T-helper 1 cell treated with Interleukin-12 subunit alpha and Interleukin-12 subunit beta and Interleukin-4 antibody, amounts not matched to agents 30 ng/mL and 1 ng/mL, for 36 hours (primary cell): ENCODE data around the gene UPK1B. TPM values are rescaled to one million over a fixed set of nuclear protein-coding genes. Genes with fewer than 3 reads are reported as not detected.
"Not testable (repeated sequence)": the region's sequence is repeated elsewhere in the genome, so short reads cannot be mapped to it uniquely, and the experiment has no call there.

Source experiments
- intact Hi-C: fragments of 100-400 bp; cut with micrococcal nuclease; formaldehyde crosslinking; loops from one replicate; pipeline ENCODE4 v1.15.1; 2024
- total RNA-seq: library from RNA; stranded (reverse); gene quantifications from 2 replicates; pipeline ENCODE4 v1.2.3, GENCODE V29; 2022

Gene UPK1B
- total RNA-seq, 1 donor from 2014 or later: not detected

DNA sequence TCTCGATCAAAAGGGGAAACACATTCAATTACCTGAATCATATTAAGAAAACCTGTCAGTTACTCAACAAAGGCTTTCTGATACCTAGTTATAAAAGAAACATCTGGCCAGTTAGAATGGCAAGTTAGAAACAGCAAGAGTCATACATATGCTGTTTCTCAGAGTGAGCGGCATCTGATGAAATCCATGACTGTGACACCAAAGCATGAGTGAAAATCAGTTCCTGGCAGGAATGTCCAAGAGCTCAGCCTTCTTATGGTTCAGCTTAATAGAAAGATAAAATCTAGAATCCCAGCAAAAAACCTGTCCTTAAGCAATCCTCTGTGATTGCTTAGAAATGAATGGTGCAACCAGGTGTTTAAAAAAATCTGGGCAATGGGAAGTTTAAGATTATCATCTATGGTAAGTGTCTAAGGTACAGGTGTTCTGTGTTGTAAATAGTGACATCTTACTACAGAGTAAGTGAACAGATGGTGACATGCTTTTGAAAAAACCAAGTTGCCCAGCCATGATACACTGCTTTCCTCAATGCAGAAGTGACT, 48.5 kb downstream of the UPK1B start:
- intact Hi-C loops: no loop called here

DNA sequence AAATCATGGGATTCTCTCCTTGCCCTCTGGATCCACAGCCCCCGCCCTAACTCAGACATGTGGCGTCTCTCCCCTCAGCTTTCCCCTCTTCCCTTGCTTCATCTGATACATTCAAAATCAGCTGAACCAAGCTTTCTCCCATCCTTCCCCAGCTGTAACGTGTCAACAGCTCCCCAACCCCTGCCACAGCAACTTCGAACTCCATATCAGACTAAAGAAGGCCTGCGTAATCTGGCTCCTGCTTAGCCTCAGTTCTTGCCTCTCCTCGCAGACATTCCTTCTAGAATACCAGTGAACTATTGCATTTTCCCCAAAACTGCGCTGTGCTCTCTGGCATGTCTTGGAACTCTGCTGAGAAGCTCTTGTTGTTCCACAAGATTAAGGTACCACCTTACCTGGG, 49.0 kb downstream of the UPK1B start:
- intact Hi-C loops: no loop called here

DNA sequence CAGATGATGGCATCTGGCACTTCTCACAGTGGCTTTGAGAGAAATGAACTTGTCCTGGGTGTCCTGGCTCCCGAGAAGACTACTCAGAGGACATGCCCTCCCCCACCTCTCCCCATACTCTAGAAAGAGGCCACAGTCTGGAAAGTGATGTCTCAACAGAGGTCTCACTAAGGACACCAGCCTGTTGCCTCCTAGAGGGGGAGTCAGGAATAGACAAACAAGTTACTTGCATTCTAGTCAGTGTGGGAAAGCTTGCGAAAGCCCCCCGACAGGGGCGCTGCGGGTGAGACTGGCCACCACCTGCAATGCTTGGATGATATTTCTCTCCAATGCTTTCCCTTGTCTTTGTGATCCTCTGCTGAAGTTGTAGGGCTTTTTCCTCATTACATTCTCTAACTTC, 50.1 kb downstream of the UPK1B start:
- intact Hi-C loops: no loop called here

DNA sequence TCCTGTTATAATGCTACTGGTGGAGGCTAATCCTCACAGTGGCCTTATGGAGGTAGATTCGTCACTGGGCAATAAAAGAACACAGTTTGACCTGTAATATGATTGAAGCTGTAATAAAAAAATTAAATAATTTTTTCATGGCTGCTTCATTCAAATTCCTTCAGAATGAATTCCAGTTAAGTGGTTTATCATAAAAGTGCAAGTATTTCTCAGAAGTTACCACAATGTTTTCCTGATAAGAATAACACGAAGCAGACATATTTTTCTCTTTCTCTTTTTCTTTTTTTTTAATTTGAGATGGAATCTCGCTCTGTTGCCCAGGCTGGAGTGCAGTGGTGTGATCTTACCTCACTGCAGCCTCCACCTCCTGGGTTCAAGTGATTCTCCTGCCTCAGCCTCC, 51.7 kb downstream of the UPK1B start:
- intact Hi-C loops: no loop called here

DNA sequence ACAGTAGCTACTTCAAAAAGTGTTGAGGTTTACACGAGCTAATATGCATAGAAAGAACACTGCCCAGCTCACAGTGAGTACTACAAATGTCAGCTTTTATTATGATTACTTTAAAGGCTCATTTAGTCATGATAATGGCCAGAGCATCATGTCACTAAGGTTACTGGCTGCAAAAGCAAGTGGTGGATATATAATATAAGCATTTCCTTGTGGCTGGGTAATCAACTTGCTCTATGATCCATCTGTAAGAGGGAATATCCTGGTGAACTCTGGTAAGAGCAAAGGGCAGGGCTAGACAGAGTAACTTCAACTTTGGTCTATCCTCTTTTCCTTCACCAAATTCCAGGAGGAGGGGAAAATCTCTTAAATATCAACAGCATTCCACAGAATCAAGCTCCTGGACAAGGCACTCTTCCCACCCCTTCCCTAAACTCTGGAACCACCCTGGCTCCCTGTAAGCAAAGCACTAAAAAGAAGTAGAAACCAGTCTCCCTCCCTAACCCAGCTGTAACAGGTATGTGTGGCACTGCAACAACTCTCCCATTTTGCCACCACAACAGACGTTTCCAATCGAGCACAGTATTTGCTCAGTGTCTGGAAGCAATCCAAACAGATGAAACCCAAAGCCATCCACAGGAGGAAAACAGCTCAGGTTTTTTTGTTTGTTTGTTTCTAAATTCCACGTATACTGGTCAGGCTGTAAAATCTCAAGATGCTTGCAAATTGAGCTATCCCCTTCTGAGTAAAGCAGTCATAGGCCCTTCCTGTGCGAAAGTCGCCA, 53.9 kb downstream of the UPK1B start:
- intact Hi-C loops: no loop called here

DNA sequence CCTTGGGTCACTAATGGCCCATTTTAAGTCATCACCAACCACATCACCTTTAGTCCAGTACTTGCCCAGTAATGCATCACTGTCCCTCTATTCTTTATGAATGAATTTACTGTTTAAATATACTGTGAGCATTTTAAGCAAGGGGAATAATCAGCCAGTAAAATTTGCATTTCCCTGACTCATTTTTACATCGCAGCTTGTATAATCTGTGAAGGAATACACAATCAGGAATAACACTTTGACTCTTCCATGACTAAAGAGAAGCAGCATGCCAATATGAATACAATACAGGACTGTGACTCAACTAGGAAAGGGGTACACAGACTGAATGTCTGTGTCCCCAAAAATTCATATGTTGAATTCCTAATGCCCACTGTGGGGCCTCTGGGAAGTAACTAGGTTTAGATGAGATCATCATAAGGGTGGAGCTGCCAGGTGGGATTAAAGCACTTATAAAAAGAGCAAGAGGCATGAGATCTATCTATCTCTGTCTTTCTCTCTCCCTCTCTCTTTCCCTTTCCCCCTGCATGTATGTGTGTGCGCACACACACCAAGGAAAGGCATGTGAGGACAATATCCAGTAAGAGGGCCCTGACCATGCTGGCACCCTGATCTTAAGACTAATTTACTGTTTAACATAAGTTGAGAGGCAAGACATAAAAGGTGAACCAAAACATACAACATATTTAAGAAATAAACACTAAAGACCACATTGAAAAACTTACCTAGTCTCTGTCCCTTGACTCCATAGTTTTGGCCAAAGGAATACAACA, 55.2 kb downstream of the UPK1B start:
- intact Hi-C loops: no loop called here

DNA sequence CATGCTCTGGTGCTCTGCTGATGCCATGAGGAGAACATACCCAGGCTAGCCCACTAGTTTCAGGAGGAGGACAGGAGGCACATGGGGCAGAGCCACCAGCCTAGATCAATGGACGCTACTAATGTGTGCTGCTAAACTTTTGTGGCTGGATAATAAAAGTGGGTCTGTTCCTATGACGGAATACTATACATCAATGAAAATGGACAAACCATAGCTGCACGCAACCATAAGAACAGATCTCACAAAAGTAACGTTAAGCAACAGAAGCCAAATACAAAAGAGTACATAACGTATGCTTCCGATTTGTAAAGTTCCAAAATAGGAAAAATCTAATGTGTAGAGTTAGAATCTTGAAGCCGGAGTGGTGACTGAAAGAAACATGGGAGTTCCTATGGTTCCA, 55.8 kb downstream of the UPK1B start:
- intact Hi-C loops: no loop called here

DNA sequence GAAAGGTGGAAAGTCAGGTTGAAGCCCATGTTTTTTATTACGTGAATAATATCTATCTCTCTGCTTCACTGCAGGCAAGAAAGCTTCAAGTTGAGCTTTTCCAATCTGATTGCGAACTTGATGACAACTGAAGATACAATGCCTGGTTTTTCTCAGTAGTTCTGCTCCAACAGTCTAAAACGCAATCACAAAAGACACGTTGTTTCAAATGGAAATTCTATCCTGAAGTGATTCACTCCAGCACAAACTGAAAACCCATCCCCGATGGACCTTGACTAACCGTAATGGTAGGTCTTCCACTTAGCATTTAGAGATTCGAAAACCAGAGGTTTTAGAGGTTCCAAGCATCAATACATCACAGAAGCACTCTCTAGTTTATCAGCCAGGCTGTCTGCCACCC, 56.7 kb downstream of the UPK1B start:
- intact Hi-C loops: no loop called here

DNA sequence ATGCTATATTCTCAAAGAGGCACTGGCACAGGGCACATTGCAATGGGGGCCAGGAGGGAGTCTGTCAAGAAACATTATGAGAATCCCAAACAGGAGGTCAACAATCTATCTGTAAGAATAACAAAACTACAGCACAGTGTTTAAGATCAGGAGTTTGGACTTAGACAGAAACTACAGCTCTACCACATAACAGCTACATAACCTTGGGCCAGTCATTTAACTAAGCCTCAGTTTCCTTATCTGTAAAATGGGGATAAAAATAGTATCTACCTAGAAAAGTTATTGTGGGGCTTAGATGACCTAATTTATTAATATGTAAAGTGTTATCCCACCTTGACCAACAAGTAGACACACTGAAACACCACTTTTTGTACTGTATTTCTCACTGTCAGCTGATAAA, 57.3 kb downstream of the UPK1B start:
- intact Hi-C loops: no loop called here

DNA sequence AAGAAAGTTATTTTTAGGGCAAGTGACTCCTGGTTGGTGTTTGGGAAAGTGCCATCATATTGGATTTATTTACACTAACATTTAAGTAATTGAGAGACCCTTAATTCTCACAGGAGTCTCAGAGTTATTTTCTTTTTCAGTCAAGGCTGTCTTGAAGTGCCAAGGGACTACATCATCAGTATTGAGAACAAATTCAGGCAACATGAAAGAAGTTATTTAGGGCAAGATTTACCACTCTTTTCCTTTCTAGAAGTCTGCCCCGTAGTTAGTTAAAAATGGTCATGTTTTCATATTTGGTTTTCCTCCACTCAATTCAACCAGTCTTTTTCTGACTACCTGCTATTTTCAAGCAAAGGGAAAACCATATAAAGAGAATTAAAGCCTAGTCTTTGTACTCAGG, 61.2 kb downstream of the UPK1B start:
- intact Hi-C loops: no loop called here

DNA sequence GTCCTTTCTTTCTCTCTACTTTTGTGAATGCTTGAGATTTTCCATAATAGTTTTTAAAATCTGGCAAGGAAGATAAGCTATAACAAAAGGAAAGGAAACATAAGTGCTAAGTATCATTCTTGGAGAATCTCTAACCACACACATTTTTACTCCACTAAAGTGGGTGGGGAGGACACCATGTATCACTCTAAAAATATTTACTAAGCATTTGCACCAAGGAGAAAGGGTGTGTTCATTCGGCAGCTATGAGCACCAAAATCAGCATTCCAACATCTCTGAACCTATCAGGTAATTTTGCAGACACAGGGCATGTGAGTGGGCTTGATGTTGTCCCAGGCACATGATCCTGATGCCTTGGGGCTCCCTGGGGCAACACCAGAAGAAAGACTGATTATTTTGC, 61.8 kb downstream of the UPK1B start:
- intact Hi-C loops: no loop called here

DNA sequence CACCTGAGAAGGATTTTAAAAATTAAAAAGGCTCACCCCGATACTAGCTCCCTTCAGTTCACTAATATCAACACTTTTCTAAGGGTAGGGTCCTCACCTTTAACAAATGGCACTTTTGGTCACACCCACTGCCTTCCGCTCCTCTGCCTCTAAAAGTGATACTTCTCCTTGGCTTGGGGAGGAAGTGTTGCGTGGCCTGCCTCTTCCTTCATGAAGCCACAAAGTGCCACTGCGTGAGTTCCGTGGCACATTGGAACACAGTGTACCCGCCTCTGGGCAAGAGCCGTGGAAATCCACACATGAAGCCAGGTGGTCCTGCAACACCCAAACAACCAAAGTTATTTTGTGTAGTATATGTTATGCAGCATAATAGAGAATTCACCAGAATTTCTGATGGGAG, 63.4 kb downstream of the UPK1B start:
- intact Hi-C loops: no loop called here

DNA sequence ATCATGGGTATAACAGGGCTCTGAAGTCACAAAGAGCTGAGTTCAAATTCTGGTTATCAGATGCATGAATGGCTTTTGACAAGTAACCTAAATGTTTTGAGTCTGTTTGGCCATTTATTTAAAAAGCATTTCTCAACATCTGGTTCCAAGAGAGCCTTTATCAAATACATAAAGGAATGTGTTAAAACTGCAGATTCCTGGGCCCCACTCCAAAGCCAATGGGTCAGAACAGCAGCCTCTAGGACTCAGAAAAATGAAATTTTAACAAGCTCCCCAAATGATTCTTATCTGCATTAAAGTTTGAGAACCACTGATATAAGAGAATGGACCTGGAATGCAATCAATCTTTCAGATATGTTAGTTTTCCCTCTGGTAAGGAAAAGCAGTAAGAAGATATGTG, 63.9 kb downstream of the UPK1B start:
- intact Hi-C loops: no loop called here

DNA sequence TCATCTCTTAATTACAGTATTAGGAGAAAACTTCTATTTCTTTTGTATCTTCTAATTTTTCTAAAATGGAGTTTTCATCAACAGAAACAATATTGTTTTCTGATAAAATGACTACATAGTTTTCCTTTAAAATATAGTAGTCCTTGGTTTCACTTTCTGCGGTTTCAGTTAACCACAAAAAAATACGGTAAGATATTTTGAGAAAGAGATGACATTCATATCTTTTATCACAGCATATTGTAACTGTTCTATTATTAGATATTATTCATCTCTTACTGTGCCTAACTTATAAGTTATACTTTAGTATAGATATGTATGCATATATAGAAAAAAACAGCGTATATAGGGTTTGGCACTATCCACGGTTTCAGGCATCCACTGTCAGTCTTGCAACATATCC, 65.0 kb downstream of the UPK1B start:
- intact Hi-C loops: no loop called here

DNA sequence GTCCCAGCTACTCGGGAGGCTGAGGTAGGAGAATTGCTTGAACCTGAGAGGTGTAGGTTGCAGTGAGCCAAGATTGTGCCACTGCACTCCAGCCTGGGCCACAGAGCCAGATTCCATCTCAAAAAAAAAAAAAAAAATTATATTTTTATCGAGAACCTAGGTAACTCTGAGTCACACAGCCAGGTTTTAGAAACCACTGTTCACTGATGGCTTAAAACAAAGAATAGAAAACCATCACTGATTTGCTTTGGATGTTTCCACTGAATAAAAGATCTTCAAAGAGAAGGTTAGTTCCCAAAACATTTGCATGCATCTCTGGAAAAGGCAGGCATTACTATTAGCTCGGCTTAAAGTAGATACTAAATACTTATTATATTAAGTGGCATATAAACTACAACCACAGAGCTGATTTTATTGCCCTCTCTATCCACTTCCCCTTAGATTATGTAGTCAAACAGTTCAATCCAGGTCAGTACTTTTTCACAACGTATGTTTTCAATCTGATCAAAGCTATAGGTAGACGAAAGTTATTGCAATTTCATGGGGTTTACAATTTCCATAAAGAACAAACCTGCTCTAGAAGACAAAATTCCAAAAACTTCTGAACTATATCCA, 65.9 kb downstream of the UPK1B start:
- intact Hi-C loops: no loop called here

DNA sequence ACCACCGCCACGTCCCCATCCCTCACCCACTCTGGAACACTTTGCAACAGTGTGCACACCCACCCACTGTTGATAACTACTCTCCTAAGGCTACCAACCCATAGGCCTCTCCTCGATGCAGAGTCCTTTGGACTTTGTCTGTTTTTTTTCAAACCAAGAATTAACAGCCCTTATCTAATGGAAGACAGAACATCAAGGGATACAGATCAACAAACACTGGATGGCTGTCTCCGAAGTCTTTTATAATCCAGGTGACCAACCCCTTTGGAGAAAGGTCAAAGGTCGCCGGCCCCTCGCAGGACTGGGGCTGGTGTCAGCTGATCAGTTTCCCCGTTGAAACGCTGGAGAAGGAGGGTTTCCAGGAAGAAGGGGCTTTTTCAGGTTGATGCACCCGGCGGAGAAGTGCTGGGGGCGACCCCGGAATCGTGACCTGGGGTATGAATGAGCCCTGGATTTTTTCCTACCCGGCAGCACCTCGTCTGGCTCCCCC, 66.7 kb downstream of the UPK1B start:
- intact Hi-C loops: loop anchor here (1.0 to 2.0 kb wide), 5 partner anchors 141 to 1357 kb away; partner anchors contain the start of genes CD80, COX17, NDUFB4 and TIMMDC1

DNA sequence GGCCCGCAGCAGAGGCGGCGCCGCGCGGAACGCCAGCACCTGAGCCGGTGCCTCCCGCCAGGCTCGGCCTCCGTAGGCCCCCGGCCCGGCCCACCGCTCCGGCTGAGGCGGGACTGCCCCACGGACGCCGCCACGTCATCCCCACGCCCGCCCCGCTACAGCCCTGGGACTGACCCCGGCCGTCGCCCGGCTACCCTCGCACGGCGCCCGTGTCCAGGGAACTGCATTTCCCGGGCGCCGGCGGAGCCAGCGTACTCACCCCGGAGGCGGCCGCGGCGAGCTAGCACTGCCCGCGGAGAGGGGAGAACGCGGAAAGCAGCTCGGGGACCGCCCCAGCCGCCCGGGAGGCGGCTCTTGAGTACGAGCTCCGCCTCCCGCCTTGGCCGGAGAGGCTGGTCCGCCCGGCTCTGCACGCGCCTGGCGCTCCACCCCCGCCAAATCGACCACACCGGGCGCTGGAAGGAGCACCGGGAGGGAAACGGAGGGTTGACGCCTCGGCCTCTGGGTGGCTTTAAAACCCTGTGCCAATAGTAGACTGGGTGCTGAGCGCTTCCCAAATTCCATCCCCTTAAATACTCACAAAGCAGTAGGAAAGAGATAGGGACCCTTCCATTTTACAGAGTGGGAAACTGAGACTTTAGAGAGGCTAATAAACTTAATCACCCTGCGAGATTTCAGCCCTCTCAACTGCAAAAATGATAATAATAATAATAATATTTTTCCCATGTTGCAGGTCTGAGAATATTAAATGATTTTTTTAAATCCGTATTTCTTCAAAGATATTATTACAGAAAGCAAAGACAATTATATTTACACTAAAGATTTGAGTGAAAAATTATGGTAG, 67.4 kb downstream of the UPK1B start, which contains the start of gene B4GALT4:
Gene B4GALT4 (minus strand): TSS at position 288 of the 844 bp plus-strand sequence. CDS start 10,779 bp downstream, outside the sequence.
- intact Hi-C loops: loop anchor here (1.0 to 2.0 kb wide), 17 partner anchors 22 to 1356 kb away; partner anchors contain the start of genes ARHGAP31, CD80, COX17 and NDUFB4

DNA sequence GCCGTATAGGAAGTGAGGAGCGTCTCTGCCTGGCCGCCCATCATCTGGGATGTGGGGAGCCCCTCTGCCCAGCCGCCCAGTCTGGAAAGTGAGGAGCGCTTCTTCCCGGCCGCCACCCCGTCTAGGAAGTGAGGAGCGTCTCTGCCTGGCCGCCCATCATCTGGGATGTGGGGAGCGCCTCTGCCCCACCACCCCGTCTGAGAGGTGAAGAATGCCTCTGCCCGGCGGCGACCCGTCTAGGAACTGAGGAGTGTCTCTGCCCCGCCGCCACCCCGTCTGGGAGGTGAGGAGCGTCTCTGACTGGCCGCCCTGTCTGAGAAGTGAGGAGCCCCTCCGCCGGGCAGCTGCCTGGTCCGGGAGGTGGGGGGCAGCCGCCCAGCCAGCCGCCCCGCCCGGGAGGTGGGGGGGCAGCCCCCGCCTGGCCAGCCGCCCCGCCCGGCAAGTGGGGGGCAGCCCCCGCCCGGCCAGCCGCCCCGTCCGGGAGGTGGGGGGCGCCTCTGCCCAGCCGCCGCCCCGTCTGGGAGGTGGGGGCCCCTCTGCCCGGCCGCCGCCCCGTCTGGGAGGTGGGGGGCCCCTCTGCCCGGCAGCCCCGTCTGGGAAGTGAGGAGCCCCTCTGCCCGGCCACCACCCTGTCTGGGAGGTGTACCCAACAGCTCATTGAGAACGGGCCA, 69.1 kb downstream of the UPK1B start:
- intact Hi-C loops: not testable (repeated sequence)

DNA sequence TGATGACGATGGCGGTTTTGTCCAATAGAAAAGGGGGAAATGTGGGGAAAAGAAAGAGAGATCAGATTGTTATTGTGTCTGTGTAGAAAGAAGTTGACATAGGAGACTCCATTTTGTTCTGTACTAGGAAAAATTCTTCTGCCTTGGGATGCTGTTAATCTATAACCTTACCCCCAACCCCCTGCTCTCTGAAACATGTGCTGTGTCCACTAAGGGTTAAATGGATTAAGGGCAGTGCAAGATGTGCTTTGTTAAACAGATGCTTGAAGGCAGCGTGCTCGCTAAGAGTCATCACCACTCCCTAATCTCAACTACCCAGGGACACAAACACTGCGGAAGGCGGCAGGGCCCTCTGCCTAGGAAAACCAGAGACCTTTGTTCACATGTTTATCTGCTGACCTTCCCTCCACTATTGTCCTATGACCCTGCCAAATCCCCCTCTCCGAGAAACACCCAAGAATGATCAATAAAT, 69.7 kb downstream of the UPK1B start:
- intact Hi-C loops: not testable (repeated sequence)

DNA sequence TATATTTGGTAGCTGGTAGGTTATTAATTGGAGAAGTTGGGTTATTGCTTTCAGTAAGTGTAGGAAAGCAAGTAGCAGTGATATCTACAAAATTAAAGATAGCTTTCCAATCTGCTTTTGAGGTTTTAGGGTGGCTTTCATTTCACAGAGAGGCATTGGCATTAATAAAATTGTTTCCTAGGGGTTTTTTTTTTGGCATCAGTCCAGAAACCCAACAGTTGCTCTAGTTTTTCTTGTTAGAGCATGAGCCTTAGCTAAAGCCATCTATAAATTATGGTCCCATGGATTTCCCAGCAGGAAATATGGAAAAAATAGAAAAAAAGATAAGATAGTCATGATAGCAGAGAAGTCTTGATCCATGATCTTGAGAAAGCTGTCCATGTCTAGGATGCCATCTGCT, 70.3 kb downstream of the UPK1B start:
- intact Hi-C loops: no loop called here
